ENCODE results near the gene TADA2A.

GRCh38 chr17:37392024-37392590 is 14.6 kb upstream of the TADA2A start:
- TF ChIP-seq CTCF (IDR thresholded peaks at IDR 0.05; ENCODE audit: low read depth, low read length, poor library complexity, severe bottlenecking) = no peak
- no peak for TF ChIP-seq EZH2phosphoT487 (IDR thresholded peaks at IDR 0.05; ENCODE audit: borderline replicate concordance, low read length)
